Mesenchymal stem cell (in vitro differentiated cells and primary cell): Measurements from ENCODE around the gene NOD2. TPM values are rescaled to one million over a fixed set of nuclear protein-coding genes. Genes with fewer than 3 reads are reported as not detected.
A peak's percentile ranks its signal among the peaks of the same experiment; 100 is the strongest.

Experiments used
- DNase-seq: peaks from one replicate; pipeline ENCODE4 v3.0.0-alpha.2; 2013
- H2AFZ ChIP-seq: one replicate; pipeline ENCODE4 v1.6.1; 2013; ENCODE audit warnings: low read depth, mild to moderate bottlenecking, control low read depth, inconsistent platforms, low read length, moderate library complexity
- H2AK5ac ChIP-seq: 2 replicates; pipeline ENCODE4 v1.6.1; 2013; ENCODE audit warnings: low read length, moderate library complexity, mild to moderate bottlenecking, inconsistent platforms; ENCODE audit not compliant: severe bottlenecking
- H2BK120ac ChIP-seq: one replicate; pipeline ENCODE4 v1.6.1; 2013; ENCODE audit warnings: low read depth, mild to moderate bottlenecking, inconsistent platforms, low read length, moderate library complexity
- H2BK12ac ChIP-seq, 2 experiments: one replicate each; pipeline ENCODE4 v1.6.1; 2013; ENCODE audit warnings: inconsistent platforms in 2 of 2, low read length in 2 of 2, mild to moderate bottlenecking in 2 of 2, moderate library complexity in 2 of 2, control low read depth in 1 of 2
- H2BK15ac ChIP-seq: one replicate; pipeline ENCODE4 v1.6.1; 2013; ENCODE audit warnings: mild to moderate bottlenecking, low read depth, inconsistent platforms; ENCODE audit not compliant: poor library complexity, severe bottlenecking
- H2BK5ac ChIP-seq: 2 replicates; pipeline ENCODE4 v1.6.1; 2013; ENCODE audit warnings: low read depth, mild to moderate bottlenecking, low read length, control low read depth, inconsistent platforms; ENCODE audit not compliant: poor library complexity, severe bottlenecking
- H3K14ac ChIP-seq, 2 experiments: one replicate each; pipeline ENCODE4 v1.6.1; 2013; ENCODE audit warnings: inconsistent platforms in 2 of 2, low read length in 2 of 2, control low read depth in 1 of 2, mild to moderate bottlenecking in 1 of 2, moderate library complexity in 1 of 2
- H3K18ac ChIP-seq, 2 experiments: one replicate each; pipeline ENCODE4 v1.6.1; 2013; ENCODE audit warnings: inconsistent platforms in 2 of 2, low read length in 2 of 2, control low read depth in 1 of 2, low read depth in 1 of 2, mild to moderate bottlenecking in 1 of 2
- H3K23ac ChIP-seq, 2 experiments: one replicate each; pipeline ENCODE4 v1.6.1; 2013; ENCODE audit warnings: inconsistent platforms in 2 of 2, low read length in 2 of 2, mild to moderate bottlenecking in 2 of 2, moderate library complexity in 2 of 2, control low read depth in 1 of 2
- H3K27ac ChIP-seq: 2 replicates; pipeline ENCODE4 v1.5.1; 2013; ENCODE audit warnings: mild to moderate bottlenecking, moderate library complexity, low read length, control low read depth, inconsistent platforms; ENCODE audit not compliant: poor library complexity, severe bottlenecking
- H3K27me3 ChIP-seq, 2 experiments: 2 replicates each; pipeline versions ENCODE4 v1.6.1 to v1.7.0; 2013; ENCODE audit warnings: low read length in 2 of 2, mild to moderate bottlenecking in 2 of 2, moderate library complexity in 2 of 2, control low read depth in 1 of 2, inconsistent platforms in 1 of 2; ENCODE audit not compliant: control insufficient read depth in 1 of 2, insufficient read depth in 1 of 2
- H3K36me3 ChIP-seq, 2 experiments: 2 replicates each; pipeline versions ENCODE4 v1.6.1 to v1.7.0; 2013; ENCODE audit warnings: low read length in 2 of 2, control low read depth in 1 of 2, inconsistent platforms in 1 of 2, low read depth in 1 of 2, mild to moderate bottlenecking in 1 of 2; ENCODE audit not compliant: insufficient read depth in 2 of 2, control insufficient read depth in 1 of 2
- H3K4ac ChIP-seq, 2 experiments: one replicate each; pipeline ENCODE4 v1.6.1; 2013; ENCODE audit warnings: inconsistent platforms in 2 of 2, low read length in 2 of 2, mild to moderate bottlenecking in 2 of 2, moderate library complexity in 2 of 2, control low read depth in 1 of 2, low read depth in 1 of 2
- H3K4me1 ChIP-seq: 2 replicates; pipeline ENCODE4 v1.6.1; 2013; ENCODE audit warnings: low read depth, low read length, control low read depth; ENCODE audit not compliant: control insufficient read depth, insufficient read depth
- H3K4me2 ChIP-seq: 2 replicates; pipeline ENCODE4 v1.6.1; 2013; ENCODE audit warnings: low read length, mild to moderate bottlenecking, inconsistent platforms; ENCODE audit not compliant: poor library complexity, severe bottlenecking
- H3K4me3 ChIP-seq, 2 experiments: 2 replicates each; pipeline versions ENCODE4 v1.5.1 to v1.7.0; 2013; ENCODE audit warnings: low read length in 2 of 2, mild to moderate bottlenecking in 2 of 2, control low read depth in 1 of 2, low read depth in 1 of 2; ENCODE audit not compliant: insufficient read depth in 1 of 2
- H3K79me1 ChIP-seq: replicated peaks from 2 replicates; pipeline ENCODE4 v1.6.1; 2013; ENCODE audit warnings: mild to moderate bottlenecking, control low read depth, low read length, inconsistent platforms; ENCODE audit not compliant: poor library complexity, severe bottlenecking
- H3K9ac ChIP-seq: 2 replicates; pipeline ENCODE4 v1.7.0; 2013; ENCODE audit warnings: mild to moderate bottlenecking, low read length, moderate library complexity
- H3K9me3 ChIP-seq: 2 replicates; pipeline ENCODE4 v1.7.0; 2013; ENCODE audit warnings: mild to moderate bottlenecking, low read length; ENCODE audit not compliant: control insufficient read depth
- H4K8ac ChIP-seq: one replicate; pipeline ENCODE4 v1.6.1; 2013; ENCODE audit warnings: inconsistent platforms, mild to moderate bottlenecking, low read length, moderate library complexity
- H4K91ac ChIP-seq: one replicate; pipeline ENCODE4 v1.6.1; 2013; ENCODE audit warnings: mild to moderate bottlenecking, low read length, inconsistent platforms
- WGBS: methylation state at CpG from one replicate; pipeline ENCODE4 v1.1.7; 2013; ENCODE audit warnings: mixed read lengths; 5-methylcytosine and 5-hydroxymethylcytosine counted together
- polyA plus RNA-seq, 2 experiments: library from polyadenylated mRNA; stranded (reverse); fragments of 200-250 nt; gene quantifications; one replicate each; pipeline ENCODE4 v1.2.3, GENCODE V29; 2013

Gene NOD2
- not detected for polyA plus RNA-seq (2013, experiment 1 of 2)
- not detected for polyA plus RNA-seq (2013, experiment 2 of 2)

DNA sequence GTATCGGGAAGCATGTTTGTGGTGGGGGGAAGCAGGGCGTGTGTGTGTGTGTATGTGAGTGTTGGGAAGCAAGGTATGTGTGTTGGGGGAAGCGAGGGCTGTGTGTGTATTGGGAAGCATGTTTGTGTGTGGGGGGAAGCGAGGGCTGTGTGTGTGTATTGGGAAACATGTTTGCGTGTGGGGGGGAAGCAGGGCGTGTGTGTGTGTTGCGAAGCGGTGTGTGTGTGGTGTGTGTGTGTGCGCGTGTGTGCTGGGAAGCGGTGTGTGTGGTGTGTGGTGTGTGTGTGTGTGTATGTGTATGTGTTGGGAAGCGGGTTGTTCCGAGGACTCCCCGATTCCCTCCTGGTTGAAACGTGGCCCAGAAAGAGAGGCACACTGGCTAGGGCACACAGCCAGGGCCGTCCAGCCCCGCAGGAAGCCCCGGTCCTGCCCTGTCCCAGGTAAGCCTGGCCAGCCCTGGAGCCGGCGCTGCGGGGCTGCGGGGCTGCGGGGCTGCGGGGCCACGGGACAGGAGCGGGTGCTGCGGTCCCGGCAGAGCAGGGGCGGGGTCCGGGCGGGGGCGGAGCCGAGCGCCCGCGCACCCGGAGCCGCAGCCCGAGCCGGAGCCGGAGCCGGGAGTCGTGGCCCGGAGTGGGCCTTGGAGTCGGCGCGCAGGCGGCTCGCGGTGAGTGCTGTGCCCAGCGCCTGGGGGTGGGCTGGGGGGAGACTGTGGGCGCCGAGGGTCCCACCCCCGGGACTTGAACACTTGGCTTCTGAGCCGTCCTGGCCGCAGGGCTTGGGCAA is at the start of gene NOD2:
NOD2 (plus strand) TSS at position 608 of the 783 bp plus-strand sequence. CDS start 5,890 bp downstream, outside the sequence.
- no peak within 1 kb of the TSS for H2BK15ac ChIP-seq
- no peak within 1 kb of the TSS for H3K23ac ChIP-seq
- no peaks in the 10 kb centered on the region for H3K79me1 ChIP-seq
- H3K4me2 ChIP-seq: peak within 1 kb of the TSS; percentile 36
- WGBS: 21% methylated on average over 47 of the region's 56 CpGs
- H3K9me3 ChIP-seq: no peaks in the 10 kb centered on the region
- no peak within 1 kb of the TSS for H2AK5ac ChIP-seq
- no peak for DNase-seq
- H3K27me3 ChIP-seq: peaks cover 26 to 27% of the 10 kb centered on the region in 2 experiments
- H3K4me1 ChIP-seq: peaks cover 18% of the 10 kb centered on the region
- H3K36me3 ChIP-seq: no peaks in the 10 kb centered on the region
- H2BK12ac ChIP-seq: no peak within 1 kb of the TSS
- no peak within 1 kb of the TSS for H2BK5ac ChIP-seq
- H3K18ac ChIP-seq: no peak within 1 kb of the TSS
- H3K4me3 ChIP-seq: peak within 1 kb of the TSS in 1 of 2 experiments; percentile 70
- H3K9ac ChIP-seq: peak within 1 kb of the TSS; percentile 74
- peak within 1 kb of the TSS in 1 of 2 experiments; percentile 13 for H3K14ac ChIP-seq
- H2BK120ac ChIP-seq: no peak within 1 kb of the TSS
- H4K91ac ChIP-seq: peak within 1 kb of the TSS; percentile 44
- H3K27ac ChIP-seq: no peak within 1 kb of the TSS
- H2AFZ ChIP-seq: no peak within 1 kb of the TSS
- H4K8ac ChIP-seq: no peak within 1 kb of the TSS
- no peak within 1 kb of the TSS for H3K4ac ChIP-seq

DNA sequence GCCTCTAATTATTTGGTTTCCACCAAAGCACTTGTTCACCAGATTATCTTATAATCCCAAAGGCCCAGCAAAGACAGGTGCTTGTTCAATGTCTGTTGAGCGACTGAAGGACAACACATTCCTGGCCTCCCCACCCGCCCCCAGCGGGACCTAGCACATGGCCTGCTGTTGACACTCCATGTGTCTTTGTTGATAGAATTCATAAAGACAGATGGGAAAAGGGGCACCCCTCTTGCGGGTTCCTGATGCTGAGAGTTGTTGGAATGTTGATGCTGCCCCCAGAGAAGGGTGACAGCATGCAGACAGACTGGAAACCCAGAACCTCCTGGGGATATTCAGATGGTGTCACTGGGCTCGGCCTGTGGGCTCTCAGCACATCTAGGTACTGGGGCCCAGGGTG is 49.2 kb upstream of the NOD2 start:
- no peak overlapping the region for H3K14ac ChIP-seq
- no peaks in the 10 kb centered on the region for H3K4me1 ChIP-seq
- H2BK5ac ChIP-seq: no peak overlapping the region
- H3K9ac ChIP-seq: no peak overlapping the region
- no peak overlapping the region for H2AFZ ChIP-seq
- no peak for DNase-seq
- no peak overlapping the region for H3K27ac ChIP-seq
- no peak overlapping the region for H3K18ac ChIP-seq
- no peak overlapping the region for H3K4me2 ChIP-seq
- no peaks in the 10 kb centered on the region for H3K36me3 ChIP-seq
- no peak overlapping the region for H2BK12ac ChIP-seq
- no peak overlapping the region for H4K91ac ChIP-seq
- no peak overlapping the region for H4K8ac ChIP-seq
- peaks cover 4% of the 10 kb centered on the region for H3K9me3 ChIP-seq
- H3K27me3 ChIP-seq: peaks cover 46 to 57% of the 10 kb centered on the region in 2 experiments
- 88% methylated on average over 5 of the region's 5 CpGs for WGBS
- H3K4me3 ChIP-seq: no peak overlapping the region
- no peaks in the 10 kb centered on the region for H3K79me1 ChIP-seq
- H3K4ac ChIP-seq: no peak overlapping the region
- H2BK15ac ChIP-seq: no peak overlapping the region
- H3K23ac ChIP-seq: no peak overlapping the region
- no peak overlapping the region for H2AK5ac ChIP-seq
- H2BK120ac ChIP-seq: no peak overlapping the region

DNA sequence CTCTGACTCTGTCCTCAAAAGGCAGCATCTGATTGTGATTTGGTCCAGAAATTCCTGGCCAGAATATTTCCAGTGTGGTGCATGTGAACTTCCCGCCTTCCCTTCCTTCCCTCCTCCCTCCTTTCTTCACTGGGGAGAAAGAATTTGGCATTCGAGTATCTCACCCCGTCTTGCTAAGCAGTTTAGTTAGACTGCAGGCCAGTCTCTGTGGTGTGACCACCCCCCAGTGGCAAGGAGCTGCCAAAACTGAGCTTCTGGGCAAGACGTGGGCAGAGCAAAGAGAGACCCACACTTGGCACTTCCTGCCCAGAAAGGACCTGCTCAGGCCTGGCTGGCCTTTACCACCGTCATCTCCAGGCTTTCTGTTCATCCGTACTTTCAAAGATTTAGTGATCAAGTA is 48.7 kb upstream of the NOD2 start:
- Histone ChIP-seq H3K4ac (no peak overlapping the region), H3K14ac (no peak overlapping the region)

DNA sequence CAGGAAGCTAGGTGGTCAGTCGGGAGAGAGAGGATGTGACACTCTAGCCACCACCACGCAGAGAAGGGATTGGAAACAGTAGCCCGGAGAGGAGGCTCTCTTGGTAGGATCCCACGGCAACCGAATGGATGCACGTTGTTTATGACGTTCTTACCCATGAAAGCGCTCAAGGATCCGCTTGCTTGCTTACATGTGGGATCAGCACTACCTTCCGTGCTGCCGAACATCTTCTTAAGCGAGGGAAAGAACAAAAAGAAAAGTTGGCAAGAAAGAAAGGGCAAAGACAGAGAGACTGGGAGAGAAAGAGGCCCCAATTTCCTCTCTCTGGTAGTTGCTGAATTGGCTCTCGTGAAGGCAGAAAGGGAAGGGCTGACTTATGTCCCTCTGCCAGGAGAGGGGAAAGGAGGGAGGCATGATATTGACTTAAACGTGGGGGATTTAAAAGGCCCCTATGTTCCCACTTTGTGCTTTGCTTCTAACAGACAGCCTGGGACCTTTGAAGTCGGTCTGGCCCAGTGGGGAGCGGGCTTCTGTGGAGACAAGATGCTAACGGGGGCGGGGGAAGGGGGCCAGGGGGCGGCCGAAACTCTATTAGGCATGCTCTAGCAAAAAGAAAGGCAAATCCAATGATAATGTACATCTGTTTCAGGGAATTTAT is 47.7 kb upstream of the NOD2 start:
- Histone ChIP-seq H3K4me2 (no peak overlapping the region), H4K8ac (no peak overlapping the region), H2BK12ac (no peak overlapping the region), H3K4ac (no peak overlapping the region), H3K18ac (no peak overlapping the region), H3K23ac (no peak overlapping the region), H3K79me1 (no peaks in the 10 kb centered on the region), H2AK5ac (no peak overlapping the region), H3K9me3 (peaks cover 4% of the 10 kb centered on the region), H3K4me1 (no peaks in the 10 kb centered on the region), H2BK5ac (no peak overlapping the region), H3K36me3 (no peaks in the 10 kb centered on the region), H3K27me3 (peaks cover 46 to 47% of the 10 kb centered on the region in 2 experiments), H2AFZ (no peak overlapping the region), H2BK120ac (no peak overlapping the region), H3K9ac (no peak overlapping the region), H3K27ac (no peak overlapping the region), H4K91ac (no peak overlapping the region), H3K14ac (no peak overlapping the region), H2BK15ac (no peak overlapping the region), H3K4me3 (no peak overlapping the region)
- WGBS: 63% methylated on average over 18 of the region's 20 CpGs
- DNase-seq: no peak

More for the DNA sequence above, 48.7 kb upstream of the NOD2 start:
- no peak for DNase-seq
- no peaks in the 10 kb centered on the region for H3K79me1 ChIP-seq
- H3K4me1 ChIP-seq: no peaks in the 10 kb centered on the region
- no peak overlapping the region for H2AK5ac ChIP-seq
- no peak overlapping the region for H2BK5ac ChIP-seq
- H3K18ac ChIP-seq: no peak overlapping the region
- no peak overlapping the region for H3K23ac ChIP-seq
- WGBS: 49% methylated on average over 4 of the region's 6 CpGs
- H2AFZ ChIP-seq: no peak overlapping the region
- no peak overlapping the region for H2BK12ac ChIP-seq
- H3K27ac ChIP-seq: no peak overlapping the region
- no peak overlapping the region for H2BK15ac ChIP-seq
- no peak overlapping the region for H2BK120ac ChIP-seq
- no peaks in the 10 kb centered on the region for H3K36me3 ChIP-seq
- no peak overlapping the region for H4K8ac ChIP-seq
- no peak overlapping the region for H3K4me2 ChIP-seq
- H3K27me3 ChIP-seq: peaks cover 46 to 52% of the 10 kb centered on the region in 2 experiments
- no peak overlapping the region for H3K4me3 ChIP-seq
- H3K9ac ChIP-seq: no peak overlapping the region
- peaks cover 4% of the 10 kb centered on the region for H3K9me3 ChIP-seq
- no peak overlapping the region for H4K91ac ChIP-seq
